Testis (tissue), 3 donors: ENCODE measurements around the gene MEGF6. TPM values are rescaled to one million over a fixed set of nuclear protein-coding genes. Genes with fewer than 3 reads are reported as not detected.

ENCODE experiments used
- DNase-seq: peaks from one replicate; pipeline ENCODE4 v3.0.0-alpha.2; 2019
- H3K27ac ChIP-seq, 2 donors: fragments of 200-600 bp; sonication (generic); one replicate each; pipeline ENCODE4 v1.5.1; 2019
- H3K27me3 ChIP-seq: fragments of 200-600 bp; sonication (generic); one replicate; pipeline ENCODE4 v1.5.1; 2019
- H3K36me3 ChIP-seq: fragments of 200-600 bp; sonication (generic); one replicate; pipeline ENCODE4 v1.5.1; 2017; ENCODE audit warnings: low read depth; ENCODE audit errors: missing control alignments
- H3K4me1 ChIP-seq: fragments of 200-600 bp; sonication (generic); one replicate; pipeline ENCODE4 v1.5.1; 2019
- H3K4me3 ChIP-seq, 2 donors: fragments of 200-600 bp; sonication (generic); one replicate each; pipeline ENCODE4 v1.5.1; 2017 to 2019
- H3K9me3 ChIP-seq: fragments of 200-600 bp; sonication (generic); one replicate; pipeline ENCODE4 v1.5.1; 2017
- CTCF ChIP-seq, 3 experiments: fragments of 450-650 bp in 2 of 3; fragments of 200-600 bp in 1 of 3; sonication (generic) in 1 of 3; IDR thresholded peaks; one replicate each; pipeline ENCODE4 v1.5.1; 2016 to 2019; ENCODE audit warnings: antibody characterized with exemption in 3 of 3, mild to moderate bottlenecking in 2 of 3, moderate library complexity in 1 of 3
- POLR2A ChIP-seq: fragments of 450-650 bp; IDR thresholded peaks from one replicate; pipeline ENCODE4 v1.6.1; 2017; ENCODE audit warnings: antibody characterized with exemption, mild to moderate bottlenecking, moderate library complexity
- WGBS, 2 donors: methylation state at CpG; one replicate each; pipeline ENCODE4 v1.1.5; 2018; 5-methylcytosine and 5-hydroxymethylcytosine counted together
- intact Hi-C: fragments of 100-400 bp; cut with DNase I; formaldehyde crosslinking; loops from one replicate; pipeline ENCODE4 v1.15.1; 2023; ENCODE audit warnings: low total_unique reads
- polyA plus RNA-seq: library from polyadenylated mRNA; stranded (reverse); fragments of 350-450 nt; fragmentation: Illumina TruSeq; extraction: RNeasy Lipid Tissue Mini Kit (QIAGEN cat#74804); gene quantifications from one replicate; pipeline ENCODE4 v1.2.3, GENCODE V29; 2014; ENCODE audit warnings: low read depth, low replicate concordance; ENCODE audit not compliant: insufficient read depth
- total RNA-seq, 2 donors: library from RNA; depleted of rRNA; stranded (reverse); fragments of >200 nt; gene quantifications; one replicate each; pipeline ENCODE4 v1.2.3, GENCODE V29; 2016

MEGF6 gene
- total and polyA plus RNA-seq, 3 donors from 2014 or later: 9.0 to 26.4 (median 16.1) TPM

- TF ChIP-seq POLR2A (no peak), CTCF (IDR thresholded peaks at IDR 0.05) (no peak)
- intact Hi-C loops: no loop called here
Observed at GRCh38 chr1:3630161-3630611, 18.9 kb upstream of the MEGF6 start.

DNA sequence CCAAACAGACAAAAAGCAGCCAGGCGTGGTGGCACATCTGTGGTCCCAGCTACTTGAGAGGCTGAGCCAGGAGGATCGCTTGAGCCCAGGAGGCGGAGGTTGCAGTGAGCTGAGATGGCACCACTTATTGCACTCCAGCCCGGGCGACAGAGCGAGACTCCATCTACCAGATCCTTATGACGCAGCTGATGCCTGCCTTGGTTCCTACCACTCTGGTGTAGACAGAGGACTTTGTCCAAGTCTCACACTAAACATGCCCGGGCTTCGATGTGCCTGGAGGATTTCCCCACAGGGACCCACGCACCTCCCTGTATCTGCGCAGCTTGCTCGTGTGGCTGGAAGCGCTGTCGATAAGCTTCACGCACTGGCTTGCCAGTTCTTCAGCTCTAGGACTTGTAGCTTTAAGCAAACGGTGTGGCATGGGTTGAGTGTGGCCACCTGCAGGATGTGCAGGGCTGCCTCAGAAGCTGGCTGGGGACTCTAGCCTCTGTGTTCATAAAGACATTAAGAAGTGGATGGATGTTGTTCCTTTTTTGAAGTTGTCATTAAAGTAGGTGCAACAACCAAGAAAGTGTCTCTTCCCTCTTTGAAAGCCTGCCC, 18.4 kb upstream of the MEGF6 start:
- Histone ChIP-seq H3K27me3 (no peaks in the 10 kb centered on the region), H3K27ac (no peak overlapping the region), H3K4me3 (no peak overlapping the region), H3K9me3 (no peaks in the 10 kb centered on the region), H3K4me1 (peaks cover 5% of the 10 kb centered on the region), H3K36me3 (no peaks in the 10 kb centered on the region)
- WGBS, 2 donors: 92 to 93% methylated on average over 4 to 16 of the region's 16 CpGs
- TF ChIP-seq CTCF (IDR thresholded peaks at IDR 0.05) (no peak), POLR2A (no peak)
- no peak for DNase-seq
- intact Hi-C loops: no loop called here

More at GRCh38 chr1:3630161-3630611, 18.9 kb upstream of the MEGF6 start:
- H3K36me3 ChIP-seq: no peaks in the 10 kb centered on the region
- DNase-seq: no peak
- no peaks in the 10 kb centered on the region for H3K9me3 ChIP-seq
- H3K27ac ChIP-seq: no peak overlapping the region
- peaks cover 5% of the 10 kb centered on the region for H3K4me1 ChIP-seq
- H3K4me3 ChIP-seq: no peak overlapping the region
- H3K27me3 ChIP-seq: no peaks in the 10 kb centered on the region
- WGBS, 2 donors: 81 to 86% methylated on average over 3 to 11 of the region's 11 CpGs

DNA sequence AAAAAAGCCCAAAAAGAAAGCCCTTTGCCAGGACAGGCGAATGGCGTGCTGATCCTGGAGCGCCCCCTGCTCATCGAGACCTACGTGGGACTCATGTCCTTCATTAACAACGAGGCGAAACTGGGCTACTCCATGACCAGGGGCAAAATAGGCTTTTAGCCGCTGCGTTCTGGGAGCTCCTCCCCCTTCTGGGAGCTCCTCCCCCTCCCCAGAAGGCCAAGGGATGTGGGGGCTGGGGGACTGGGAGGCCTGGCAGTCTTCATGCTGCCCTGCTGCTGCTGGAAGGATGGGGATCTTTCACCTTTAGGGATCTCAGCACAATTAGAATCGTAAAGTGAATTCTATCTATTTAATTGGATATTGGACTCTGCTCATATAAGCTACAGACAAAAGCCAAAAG, 17.1 kb upstream of the MEGF6 start:
- TF ChIP-seq POLR2A (no peak), CTCF (IDR thresholded peaks at IDR 0.05) (no peak)
- intact Hi-C loops: no loop called here
- no peaks in the 10 kb centered on the region for H3K9me3 ChIP-seq
- no peak for DNase-seq
- no peak overlapping the region for H3K4me3 ChIP-seq
- H3K27me3 ChIP-seq: no peaks in the 10 kb centered on the region
- H3K4me1 ChIP-seq: peaks cover 11% of the 10 kb centered on the region
- no peaks in the 10 kb centered on the region for H3K36me3 ChIP-seq
- no peak overlapping the region for H3K27ac ChIP-seq
- 79 to 86% methylated on average over 10 of the region's 10 CpGs for WGBS, 2 donors

GRCh38 chr1:3627515-3628253, 16.4 kb upstream of the MEGF6 start:
- no peaks in the 10 kb centered on the region for H3K9me3 ChIP-seq
- no peak overlapping the region for H3K4me3 ChIP-seq
- WGBS, 2 donors: 91 to 93% methylated on average over 20 to 26 of the region's 26 CpGs
- DNase-seq: no peak
- no peaks in the 10 kb centered on the region for H3K27me3 ChIP-seq
- no peaks in the 10 kb centered on the region for H3K36me3 ChIP-seq
- H3K27ac ChIP-seq: no peak overlapping the region
- TF ChIP-seq POLR2A (no peak), CTCF (IDR thresholded peaks at IDR 0.05) (no peak)
- intact Hi-C loops: no loop called here
- peaks cover 16% of the 10 kb centered on the region for H3K4me1 ChIP-seq
